HCT116 (cell line): Measurements from ENCODE around the gene GRIK2.

Experiments used
- ATF3 ChIP-seq: IDR thresholded peaks from 2 replicates; pipeline ENCODE4 v1.6.1; 2012
- RAD21 ChIP-seq: IDR thresholded peaks from 2 replicates; pipeline ENCODE4 v1.6.1; 2012; ENCODE audit warnings: low read depth, mild to moderate bottlenecking
- ZBTB33 ChIP-seq: IDR thresholded peaks from 2 replicates; pipeline ENCODE4 v1.6.1; 2011; ENCODE audit warnings: mild to moderate bottlenecking, low read length, moderate library complexity; ENCODE audit not compliant: insufficient replicate concordance; ENCODE audit errors: extremely low read depth

GRCh38 chr6:101558712-101559111, 165.2 kb downstream of the GRIK2 start:
- TF ChIP-seq ATF3 (no peak), RAD21 (no peak), ZBTB33 (no peak)
